ENCODE data around the gene ANKRD13D. TPM values are rescaled to one million over a fixed set of nuclear protein-coding genes. Genes with fewer than 3 reads are reported as not detected.

Gene ANKRD13D
- total and polyA plus RNA-seq, 2 of the 8 experiments (the other 6 are each of a cell fraction or from before 2014, with no cell fraction given) = 24.9 to 26.5 TPM

- peak; percentile 73 for TF ChIP-seq MAX (IDR thresholded peaks at IDR 0.05)
- TF ChIP-seq TEAD4 (IDR thresholded peaks at IDR 0.05; ENCODE audit: low read depth, low read length) = no peak
- TF ChIP-seq BCL11A (IDR thresholded peaks at IDR 0.05; ENCODE audit: low read depth in 2 of 2, low read length in 2 of 2) = no peak
- no peak for TF ChIP-seq TCF12 (IDR thresholded peaks at IDR 0.05; ENCODE audit: low read depth, low read length)
- no peak for TF ChIP-seq NRF1 (IDR thresholded peaks at IDR 0.05; ENCODE audit: low read depth, low read length)
- no peak for TF ChIP-seq RXRA (IDR thresholded peaks at IDR 0.05; ENCODE audit: insufficient read depth, low read depth, low read length)
- 0 out of 2 replicates have a peak, but pooled peaks have one; percentile 31 for TF ChIP-seq CHD1 (IDR thresholded peaks at IDR 0.05; ENCODE audit: low read depth, low read length)
- TF ChIP-seq SAP30 (IDR thresholded peaks at IDR 0.05; ENCODE audit: insufficient read depth, insufficient replicate concordance, low read length) = no peak
- no peak for TF ChIP-seq KDM5A (IDR thresholded peaks at IDR 0.05; ENCODE audit: low read length)
- 0 out of 2 replicates have a peak, but pooled peaks have one; percentile 19 for TF ChIP-seq CEBPB (IDR thresholded peaks at IDR 0.05; ENCODE audit: low read depth, low read length)
- TF ChIP-seq SIN3A (conservative IDR thresholded peaks at IDR 0.05 in 1 of 2, IDR thresholded peaks at IDR 0.05 in 1 of 2; ENCODE audit: low read depth in 1 of 2, low read length in 2 of 2) = peak; percentile 73 to 89; a peak in 2 of 4 replicates
- no peak for TF ChIP-seq EGR1 (IDR thresholded peaks at IDR 0.05; ENCODE audit: borderline replicate concordance, low read depth, low read length)
- TF ChIP-seq PHF8 (conservative IDR thresholded peaks at IDR 0.05; ENCODE audit: low read depth, low read length) = peak; percentile 64
- peak; percentile 97 for TF ChIP-seq TBP (IDR thresholded peaks at IDR 0.05; ENCODE audit: low read depth, low read length)
- TF ChIP-seq RNF2 (IDR thresholded peaks at IDR 0.05; ENCODE audit: borderline replicate concordance, low read depth, low read length, missing control alignments, poor library complexity, severe bottlenecking) = no peak
- no peak for TF ChIP-seq RFX5 (IDR thresholded peaks at IDR 0.05; ENCODE audit: borderline replicate concordance, low read depth, low read length)
- TF ChIP-seq E2F6 (IDR thresholded peaks at IDR 0.05) = no peak
- TF ChIP-seq KDM4A (IDR thresholded peaks at IDR 0.05; ENCODE audit: low read depth, low read length, severe bottlenecking) = peak; percentile 26
- no peak for TF ChIP-seq ATF2 (IDR thresholded peaks at IDR 0.05; ENCODE audit: low read length)
- no peak; the same call in 1 of the 2 replicates for TF ChIP-seq CHD2 (IDR thresholded peaks at IDR 0.05; ENCODE audit: low read length)
- no peak for TF ChIP-seq POU5F1 (IDR thresholded peaks at IDR 0.05; ENCODE audit: low read depth, low read length)
Observed at GRCh38 chr11:67239783-67240575, 49.1 kb upstream of the ANKRD13D start (continued).
